Stomach (tissue), 9 donors: Measurements from ENCODE around the gene ACSL3. TPM values are rescaled to one million over a fixed set of nuclear protein-coding genes. Genes with fewer than 3 reads are reported as not detected.

ENCODE experiments used
- DNase-seq, 2 donors: peaks; one replicate each; pipeline versions ENCODE4 v3.0.0 to v3.0.0-alpha.2; 2013 to 2019
- H3K27ac ChIP-seq, 5 donors: fragments of 200-600 bp in 4 of 5; sonication (generic) in 4 of 5; one replicate each; pipeline ENCODE4 v1.5.1; 2013 to 2019; ENCODE audit warnings: mild to moderate bottlenecking in 1 of 5, moderate library complexity in 1 of 5
- H3K27me3 ChIP-seq, 3 donors: fragments of 200-600 bp; sonication (generic); one replicate each; pipeline ENCODE4 v1.5.1; 2017 to 2019; ENCODE audit warnings: mixed run types in 1 of 3
- H3K36me3 ChIP-seq, 4 donors: fragments of 200-600 bp; sonication (generic); 1 replicate in 3 of 4; 2 replicates in 1 of 4; pipeline ENCODE4 v1.5.1; 2016 to 2019
- H3K4me1 ChIP-seq, 4 donors: fragments of 200-600 bp; sonication (generic); one replicate each; pipeline ENCODE4 v1.5.1; 2016 to 2019
- H3K4me3 ChIP-seq, 4 donors: fragments of 200-600 bp; sonication (generic) in 3 of 4; one replicate each; pipeline ENCODE4 v1.5.1; 2016 to 2019; ENCODE audit warnings: mild to moderate bottlenecking in 1 of 4
- H3K9me3 ChIP-seq, 4 donors: fragments of 200-600 bp; sonication (generic); one replicate each; pipeline ENCODE4 v1.5.1; 2016 to 2019
- EP300 ChIP-seq: sonication (generic); formaldehyde crosslinking; IDR thresholded peaks from one replicate; pipeline ENCODE4 v1.6.1; 2017; ENCODE audit warnings: antibody characterized with exemption
- POLR2A ChIP-seq, 4 donors: fragments of 450-650 bp; IDR thresholded peaks; one replicate each; pipeline ENCODE4 v1.6.1; 2016; ENCODE audit warnings: antibody characterized with exemption in 4 of 4, control low read depth in 2 of 4, mild to moderate bottlenecking in 1 of 4, moderate library complexity in 1 of 4
- POLR2AphosphoS5 ChIP-seq, 3 donors: sonication (generic); formaldehyde crosslinking; IDR thresholded peaks; one replicate each; pipeline ENCODE4 v1.6.1; 2016; ENCODE audit warnings: antibody characterized with exemption in 3 of 3
- WGBS, 5 donors: extraction: QIAGEN DNeasy Blood & Tissue Kit in 3 of 5; methylation state at CpG; one replicate each; pipeline versions ENCODE4 v1.1.5 to v1.1.7; 2013 to 2018; 5-methylcytosine and 5-hydroxymethylcytosine counted together
- intact Hi-C: fragments of 100-400 bp; cut with DNase I; formaldehyde crosslinking; loops from one replicate; pipeline ENCODE4 v1.15.1; 2023; ENCODE audit warnings: low total_unique reads
- polyA plus RNA-seq, 3 donors: library from polyadenylated mRNA; stranded (reverse); fragments of 200-250 nt; gene quantifications; one replicate each; pipeline ENCODE4 v1.2.3, GENCODE V29; 2013
- total RNA-seq, 5 donors: library from RNA; depleted of rRNA; stranded (reverse); fragments of >200 nt; gene quantifications; one replicate each; pipeline versions ENCODE4 v1.1.0 to v1.2.3, GENCODE V29; 2014 to 2016
- TF ChIP-seq, protein P1 (sequence below), 7 experiments: fragments of 450-650 bp in 4 of 7; fragments of 200-600 bp in 3 of 7; sonication (generic) in 3 of 7; IDR thresholded peaks; one replicate each; pipeline ENCODE4 v1.5.1; 2016 to 2019; ENCODE audit warnings: antibody characterized with exemption in 7 of 7, control low read depth in 2 of 7, mild to moderate bottlenecking in 1 of 7
- donor health status: healthy with polysubstance abuse.
- donor health status: Bipolar disorder and iron deficiency.
- donor health status: healthy.

Gene ACSL3
- total and polyA plus RNA-seq, 8 donors: 10.5 to 234 (median 52.9) TPM

DNA sequence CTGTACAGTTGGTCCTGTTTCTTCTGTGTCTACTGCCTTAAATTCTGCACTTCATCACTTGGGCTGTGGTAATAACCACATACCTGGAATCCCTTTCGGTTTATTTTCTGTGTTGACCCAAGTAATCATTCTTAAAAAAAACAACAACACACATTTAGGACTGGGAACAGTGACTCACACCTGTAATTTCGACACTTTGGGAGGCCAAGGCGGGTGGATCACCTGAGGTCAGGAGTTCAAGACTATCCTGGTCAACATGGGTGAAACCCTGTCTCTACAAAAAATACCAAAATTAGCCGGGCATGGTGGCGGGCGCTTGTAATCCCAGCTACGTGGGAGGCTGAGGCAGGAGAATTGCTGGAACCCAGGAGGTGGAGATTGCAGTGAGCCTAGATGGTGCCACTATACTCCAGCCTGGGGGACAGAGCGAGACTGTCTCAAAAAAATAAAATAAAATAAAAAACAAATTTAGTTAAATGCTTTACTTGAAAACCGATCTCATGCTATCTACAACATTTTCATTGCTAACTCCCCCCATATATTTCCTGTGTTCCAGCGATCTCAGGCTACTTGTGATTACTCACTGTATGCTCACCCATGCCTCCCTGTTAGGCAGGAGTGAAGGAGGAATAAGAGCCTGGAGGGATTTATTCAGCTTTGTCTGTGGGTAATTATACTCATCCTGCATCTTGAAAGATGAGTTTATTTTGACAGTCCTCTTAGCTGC lies 18.2 kb downstream of the ACSL3 start:
- H3K27ac ChIP-seq: peak overlapping the region; percentile 34 to 72 (median 59)

DNA sequence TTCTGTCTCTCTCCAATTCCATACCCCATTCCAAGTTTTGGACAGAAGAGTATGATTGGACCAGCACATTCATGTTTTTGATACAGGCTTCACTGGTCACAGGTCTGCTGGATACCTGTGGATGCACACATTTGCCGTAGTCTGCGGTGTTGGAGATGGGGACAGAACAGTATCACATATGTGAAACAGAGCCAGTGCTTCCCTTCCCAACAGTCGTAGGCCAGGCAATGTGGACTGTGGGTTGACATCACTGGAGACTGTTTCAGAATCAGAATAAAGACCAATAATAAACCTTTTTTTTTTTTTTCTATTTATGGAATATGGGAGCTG lies 18.7 kb downstream of the ACSL3 start:
- WGBS, 5 donors: 63 to 78% (median 73%) methylated on average over 3 of the region's 3 CpGs
- Histone ChIP-seq H3K36me3 (no peaks in the 10 kb centered on the region), H3K27me3 (no peaks in the 10 kb centered on the region), H3K4me3 (no peak overlapping the region), H3K9me3 (no peaks in the 10 kb centered on the region), H3K4me1 (peaks cover 31 to 97% (median 73%) of the 10 kb centered on the region in 4 donors), H3K27ac (peak overlapping the region in 4 of 5 donors; percentile 34 to 71 (median 48))
- TF ChIP-seq EP300: no peak
- TF ChIP-seq POLR2A (IDR thresholded peaks at IDR 0.05): no peak
- TF ChIP-seq, protein P1, sequence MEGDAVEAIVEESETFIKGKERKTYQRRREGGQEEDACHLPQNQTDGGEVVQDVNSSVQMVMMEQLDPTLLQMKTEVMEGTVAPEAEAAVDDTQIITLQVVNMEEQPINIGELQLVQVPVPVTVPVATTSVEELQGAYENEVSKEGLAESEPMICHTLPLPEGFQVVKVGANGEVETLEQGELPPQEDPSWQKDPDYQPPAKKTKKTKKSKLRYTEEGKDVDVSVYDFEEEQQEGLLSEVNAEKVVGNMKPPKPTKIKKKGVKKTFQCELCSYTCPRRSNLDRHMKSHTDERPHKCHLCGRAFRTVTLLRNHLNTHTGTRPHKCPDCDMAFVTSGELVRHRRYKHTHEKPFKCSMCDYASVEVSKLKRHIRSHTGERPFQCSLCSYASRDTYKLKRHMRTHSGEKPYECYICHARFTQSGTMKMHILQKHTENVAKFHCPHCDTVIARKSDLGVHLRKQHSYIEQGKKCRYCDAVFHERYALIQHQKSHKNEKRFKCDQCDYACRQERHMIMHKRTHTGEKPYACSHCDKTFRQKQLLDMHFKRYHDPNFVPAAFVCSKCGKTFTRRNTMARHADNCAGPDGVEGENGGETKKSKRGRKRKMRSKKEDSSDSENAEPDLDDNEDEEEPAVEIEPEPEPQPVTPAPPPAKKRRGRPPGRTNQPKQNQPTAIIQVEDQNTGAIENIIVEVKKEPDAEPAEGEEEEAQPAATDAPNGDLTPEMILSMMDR (IDR thresholded peaks at IDR 0.05): no peak
- no peak for TF ChIP-seq POLR2AphosphoS5 (IDR thresholded peaks at IDR 0.05)
- DNase-seq: no peak
- intact Hi-C loops: no loop called here

More for the DNA sequence above, 18.2 kb downstream of the ACSL3 start:
- Histone ChIP-seq H3K36me3 (no peaks in the 10 kb centered on the region), H3K9me3 (no peaks in the 10 kb centered on the region), H3K4me1 (peaks cover 26 to 94% (median 70%) of the 10 kb centered on the region in 4 donors), H3K27me3 (no peaks in the 10 kb centered on the region), H3K4me3 (no peak overlapping the region)
- WGBS, 5 donors: 59 to 77% (median 66%) methylated on average over 10 of the region's 10 CpGs
- no peak for DNase-seq
- intact Hi-C loops: no loop called here
- TF ChIP-seq POLR2AphosphoS5 (IDR thresholded peaks at IDR 0.05): peak in 1 of 3 donors; percentile 25
- no peak for TF ChIP-seq EP300

DNA sequence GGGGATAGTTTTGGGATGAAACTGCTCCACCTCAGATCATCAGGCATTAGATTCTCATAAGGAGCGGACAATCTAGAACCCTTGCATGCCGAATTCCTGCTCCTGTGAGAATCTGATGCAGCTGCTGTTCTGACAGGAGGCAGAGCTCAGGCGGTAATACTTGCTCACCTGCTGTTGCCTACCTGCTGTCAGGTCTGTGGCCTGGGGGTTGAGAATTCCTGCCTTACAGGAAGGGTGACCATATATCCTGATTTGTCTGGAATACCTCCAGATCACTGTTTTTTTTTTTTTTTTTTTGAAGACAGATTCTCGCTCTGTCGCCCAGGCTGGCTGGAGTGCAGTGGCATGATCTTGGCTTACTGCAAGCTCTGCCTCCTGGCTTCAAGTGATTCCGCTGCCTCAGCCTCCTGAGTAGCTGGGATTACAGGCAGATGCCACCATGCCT lies 21.7 kb downstream of the ACSL3 start:
- H3K4me3 ChIP-seq: no peak overlapping the region
- no peaks in the 10 kb centered on the region for H3K36me3 ChIP-seq
- H3K27me3 ChIP-seq: no peaks in the 10 kb centered on the region
- TF ChIP-seq EP300: no peak
- no peak for TF ChIP-seq POLR2A (IDR thresholded peaks at IDR 0.05)
- peak in 1 of 3 donors; percentile 4 for TF ChIP-seq POLR2AphosphoS5 (IDR thresholded peaks at IDR 0.05)
- TF ChIP-seq, protein P1 (IDR thresholded peaks at IDR 0.05): peak in 1 of 7 experiments; percentile 10
- H3K27ac ChIP-seq: peak overlapping the region in 4 of 5 donors; percentile 4 to 31 (median 10)
- H3K4me1 ChIP-seq: peaks cover 50 to 98% (median 75%) of the 10 kb centered on the region in 4 donors
- intact Hi-C loops: no loop called here
- 46 to 74% (median 56%) methylated on average over 6 of the region's 6 CpGs for WGBS, 5 donors
- no peaks in the 10 kb centered on the region for H3K9me3 ChIP-seq
- peak in 1 of 2 donors; percentile 50 for DNase-seq

DNA sequence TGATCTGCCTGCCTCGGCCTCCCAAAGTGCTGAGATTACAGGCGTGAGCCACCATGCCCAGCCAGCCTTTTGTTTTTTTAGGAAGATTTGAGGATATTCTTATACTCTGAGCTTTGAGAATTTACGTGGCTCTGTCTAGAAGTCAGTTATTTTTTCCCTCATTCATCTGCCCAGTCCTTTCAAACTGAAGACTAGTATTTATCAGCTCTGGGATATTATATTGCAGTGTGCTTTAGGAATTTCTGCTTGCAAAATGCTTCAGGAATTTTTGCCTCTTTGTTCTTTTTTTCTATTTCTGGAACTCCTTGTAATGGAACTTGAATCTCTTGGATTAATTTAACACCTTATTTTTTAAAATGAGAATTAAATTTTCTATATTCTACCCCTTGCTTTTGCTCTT lies 22.6 kb downstream of the ACSL3 start:
- Histone ChIP-seq H3K4me1 (peaks cover 44 to 90% (median 66%) of the 10 kb centered on the region in 4 donors), H3K4me3 (no peak overlapping the region), H3K27me3 (no peaks in the 10 kb centered on the region), H3K9me3 (no peaks in the 10 kb centered on the region), H3K27ac (peak overlapping the region in 4 of 5 donors; percentile 10 to 58 (median 38)), H3K36me3 (peaks cover 0 to 3% (median 0%) of the 10 kb centered on the region in 4 donors)
- DNase-seq: no peak
- intact Hi-C loops: no loop called here
- 63 to 90% (median 82%) methylated on average over 3 of the region's 3 CpGs for WGBS, 5 donors
- TF ChIP-seq POLR2AphosphoS5 (IDR thresholded peaks at IDR 0.05) (no peak), EP300 (no peak), POLR2A (IDR thresholded peaks at IDR 0.05) (no peak)
- TF ChIP-seq, protein P1 (IDR thresholded peaks at IDR 0.05): no peak
